GM12878 (cell line): ENCODE measurements around the gene ZNF512B. TPM values are rescaled to one million over a fixed set of nuclear protein-coding genes. Genes with fewer than 3 reads are reported as not detected.
A peak's percentile ranks its signal among the peaks of the same experiment; 100 is the strongest.

Experiments
- ATF7 ChIP-seq: fragments of 450-650 bp; IDR thresholded peaks from 2 replicates; pipeline ENCODE4 v1.6.1; 2016; ENCODE audit warnings: low read depth, mild to moderate bottlenecking
- CBFB ChIP-seq: IDR thresholded peaks from 2 replicates; pipeline ENCODE4 v1.6.1; 2016; ENCODE audit warnings: antibody characterized with exemption, low read depth
- CUX1 ChIP-seq: IDR thresholded peaks from 2 replicates; pipeline ENCODE4 v1.6.1; 2012; ENCODE audit warnings: improper control_type of control experiment, low read depth, low read length; ENCODE audit not compliant: insufficient replicate concordance
- FOS ChIP-seq: IDR thresholded peaks from 3 replicates; pipeline ENCODE4 v1.6.1; 2011; ENCODE audit warnings: borderline replicate concordance; ENCODE audit not compliant: insufficient read length; ENCODE audit errors: extremely low read depth
- FOXM1 ChIP-seq: IDR thresholded peaks from 2 replicates; pipeline ENCODE4 v1.6.1; 2012; ENCODE audit warnings: low read depth, mild to moderate bottlenecking, inconsistent platforms, low read length, moderate library complexity
- JUNB ChIP-seq: IDR thresholded peaks from 2 replicates; pipeline ENCODE4 v1.6.1; 2016; ENCODE audit warnings: antibody characterized with exemption, mild to moderate bottlenecking
- MEF2B ChIP-seq: fragments of 450-650 bp; IDR thresholded peaks from 2 replicates; pipeline ENCODE4 v1.6.1; 2018; ENCODE audit warnings: mild to moderate bottlenecking, moderate library complexity; ENCODE audit not compliant: partially characterized antibody, poor library complexity, severe bottlenecking
- PML ChIP-seq: IDR thresholded peaks from 2 replicates; pipeline ENCODE4 v1.6.1; 2012; ENCODE audit warnings: low read length, inconsistent platforms
- POLR2AphosphoS5 ChIP-seq: IDR thresholded peaks from 2 replicates; pipeline ENCODE4 v1.6.1; 2011; ENCODE audit warnings: mild to moderate bottlenecking, low read length, inconsistent platforms
- RUNX3 ChIP-seq: IDR thresholded peaks from 2 replicates; pipeline ENCODE4 v1.6.1; 2012; ENCODE audit warnings: low read length, inconsistent platforms
- SMAD5 ChIP-seq: IDR thresholded peaks from 2 replicates; pipeline ENCODE4 v1.6.1; 2016; ENCODE audit warnings: antibody characterized with exemption, low read depth
- SPI1 ChIP-seq: IDR thresholded peaks from 2 replicates; pipeline ENCODE4 v1.6.1; 2011; ENCODE audit warnings: low read depth, mild to moderate bottlenecking, low read length, moderate library complexity, borderline replicate concordance; ENCODE audit not compliant: insufficient read depth
- SREBF1 ChIP-seq: IDR thresholded peaks from 2 replicates; pipeline ENCODE4 v1.6.1; 2012; ENCODE audit warnings: mild to moderate bottlenecking, low read length
- SUPT20H ChIP-seq: IDR thresholded peaks from 2 replicates; pipeline ENCODE4 v1.6.1; 2011; ENCODE audit warnings: low read depth, mild to moderate bottlenecking, low read length, moderate library complexity, borderline replicate concordance; ENCODE audit not compliant: control insufficient read depth
- SUZ12 ChIP-seq: fragments of 200-600 bp; sonication (generic); IDR thresholded peaks from one replicate; pipeline ENCODE4 v1.6.1; 2018; ENCODE audit warnings: antibody characterized with exemption, mild to moderate bottlenecking; ENCODE audit not compliant: unreplicated experiment
- TBL1XR1 ChIP-seq: IDR thresholded peaks from 2 replicates; pipeline ENCODE4 v1.6.1; 2012; ENCODE audit warnings: low read depth, low read length, improper control_type of control experiment
- ZBTB4 ChIP-seq: fragments of 450-650 bp; formaldehyde crosslinking; IDR thresholded peaks from 2 replicates; pipeline ENCODE4 v1.4.0; 2022; ENCODE audit warnings: mild to moderate bottlenecking, moderate library complexity
- ZNF622 ChIP-seq: fragments of 450-650 bp; IDR thresholded peaks from 2 replicates; pipeline ENCODE4 v1.6.1; 2017; ENCODE audit warnings: mild to moderate bottlenecking, inconsistent platforms
- polyA plus RNA-seq, 11 experiments: library from polyadenylated mRNA; depleted of rRNA in 4 of 11; unstranded in 6 of 11; stranded (reverse) in 5 of 11; fragments of >200 nt; fragmentation: Nextera tagmentation in 4 of 11; fragmentation: Illumina TruSeq in 1 of 11; extraction: Ambion mirVana in 4 of 11; extraction: Trizol in 1 of 11; gene quantifications; 1 replicate in 1 of 11; 2 replicates in 10 of 11; pipeline versions ENCODE4 v1.2.1 to v1.2.3, GENCODE V29; 2011 to 2016; ENCODE audit warnings: inconsistent platforms in 2 of 11, missing spikeins in 2 of 11, low read depth in 1 of 11
- total RNA-seq, 4 experiments: library from RNA; depleted of rRNA in 3 of 4; stranded (reverse); fragments of >200 nt in 3 of 4; fragmentation: Illumina TruSeq in 1 of 4; extraction: Trizol in 1 of 4; gene quantifications; 2 replicates each; pipeline versions ENCODE4 v1.2.1 to v1.2.3, GENCODE V29; 2013 to 2021
- TF ChIP-seq, protein P1 (sequence below): IDR thresholded peaks from 2 replicates; pipeline ENCODE4 v1.6.1; 2011; ENCODE audit warnings: mild to moderate bottlenecking, low read depth, low read length, moderate library complexity; ENCODE audit not compliant: insufficient replicate concordance

ZNF512B gene
- total and polyA plus RNA-seq, 10 of the 15 experiments (the other 5 are each of a cell fraction or from before 2014, with no cell fraction given) = 0.06 to 23.9 (median 4.0) TPM

DNA sequence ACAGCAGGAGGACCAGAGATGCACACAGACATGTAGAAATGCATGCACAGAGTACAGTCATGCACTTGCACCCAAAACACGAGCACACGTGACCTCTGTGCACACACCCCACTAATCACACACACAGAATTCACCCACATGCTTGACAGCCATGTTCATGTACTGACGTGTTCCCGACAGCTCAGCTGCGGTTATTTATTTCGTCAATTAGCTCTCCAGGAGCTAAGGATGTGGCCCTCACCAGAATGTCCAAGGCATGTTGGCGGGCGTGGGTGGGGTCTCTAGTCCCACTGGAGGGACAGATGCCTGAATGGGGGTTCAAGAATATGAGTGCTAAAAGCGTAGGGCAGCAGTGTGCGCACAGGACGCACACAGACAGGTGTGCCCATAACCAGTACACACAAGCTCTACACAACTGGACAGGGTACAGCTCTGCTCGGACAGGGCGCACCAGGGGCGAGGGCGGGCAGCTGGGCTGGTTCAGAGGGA, 10.6 kb upstream of the ZNF512B start (continued):
- TF ChIP-seq CBFB (no peak), RUNX3 (no peak), PML (no peak), SUZ12 (no peak), SPI1 (no peak), CUX1 (peak; percentile 15), JUNB (no peak), FOXM1 (no peak), MEF2B (no peak), SREBF1 (no peak), ZBTB4 (no peak), POLR2AphosphoS5 (peak; percentile 80), SMAD5 (no peak), SUPT20H (no peak), FOS (no peak), ATF7 (no peak), TBL1XR1 (no peak), ZNF622 (no peak)
- TF ChIP-seq, protein P1, sequence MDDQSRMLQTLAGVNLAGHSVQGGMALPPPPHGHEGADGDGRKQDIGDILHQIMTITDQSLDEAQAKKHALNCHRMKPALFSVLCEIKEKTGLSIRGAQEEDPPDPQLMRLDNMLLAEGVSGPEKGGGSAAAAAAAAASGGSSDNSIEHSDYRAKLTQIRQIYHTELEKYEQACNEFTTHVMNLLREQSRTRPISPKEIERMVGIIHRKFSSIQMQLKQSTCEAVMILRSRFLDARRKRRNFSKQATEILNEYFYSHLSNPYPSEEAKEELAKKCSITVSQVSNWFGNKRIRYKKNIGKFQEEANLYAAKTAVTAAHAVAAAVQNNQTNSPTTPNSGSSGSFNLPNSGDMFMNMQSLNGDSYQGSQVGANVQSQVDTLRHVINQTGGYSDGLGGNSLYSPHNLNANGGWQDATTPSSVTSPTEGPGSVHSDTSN = no peak
